Measurements from ENCODE around the gene NBPF1.
"Not testable (repeated sequence)": the region's sequence is repeated elsewhere in the genome, so short reads cannot be mapped to it uniquely, and the experiment has no call there.

DNA sequence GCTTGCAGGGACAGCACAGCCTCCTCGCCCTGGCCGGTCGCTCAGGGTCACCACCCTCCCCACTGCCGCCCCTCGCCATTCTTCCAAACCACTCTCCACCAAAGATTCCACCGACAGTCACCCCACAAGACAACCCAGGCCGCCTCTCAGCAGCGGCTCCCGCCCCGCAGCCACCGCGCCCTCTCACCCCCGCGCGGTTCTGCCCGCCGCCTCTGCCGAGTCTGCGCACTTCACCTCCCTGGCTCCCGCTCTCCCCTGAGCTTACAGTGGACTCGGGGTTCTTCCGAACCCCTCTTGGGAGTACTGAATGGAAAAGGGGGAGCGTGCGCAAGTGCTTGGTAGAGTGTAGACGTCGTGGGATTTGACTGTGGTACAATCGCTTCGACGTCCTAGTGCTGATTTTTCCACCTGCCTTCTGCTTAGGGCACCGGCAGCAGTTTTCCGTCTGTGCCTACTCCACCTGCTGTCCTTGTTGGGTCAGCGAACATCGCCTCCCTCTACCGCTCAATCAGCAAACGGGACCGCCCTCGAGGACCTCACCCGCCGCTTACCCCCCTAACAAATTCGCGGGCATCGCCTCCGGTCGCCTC, 79.0 kb downstream of the NBPF1 start:
- not testable (repeated sequence) for TF ChIP-seq POLR2A (IDR thresholded peaks at IDR 0.05; ENCODE audit: low read length); GATA1 (IDR thresholded peaks at IDR 0.05; ENCODE audit: low read depth, low read length)

All from erythroblast (primary cell).